Left renal pelvis (tissue), 4 donors: ENCODE measurements around the gene CEP85L. TPM values are rescaled to one million over a fixed set of nuclear protein-coding genes. Genes with fewer than 3 reads are reported as not detected.
A peak's percentile ranks its signal among the peaks of the same experiment; 100 is the strongest.

Experiments
- DNase-seq, 4 donors: peaks; one replicate each; pipeline ENCODE4 v3.0.0-alpha.2; 2013; ENCODE audit warnings: low read depth in 4 of 4, low spot score in 3 of 4
- polyA plus RNA-seq, 4 donors: library from polyadenylated mRNA; unstranded; fragments of 120-200 nt; gene quantifications; one replicate each; pipeline ENCODE4 v1.2.1, GENCODE V29; 2013; ENCODE audit not compliant: insufficient read length in 4 of 4

CEP85L gene
- polyA plus RNA-seq, result 10 to 100 TPM in 1 of 4 donors, 1 to 10 TPM in 3; 6.7 to 12.5 (median 8.9) TPM

GRCh38 chr6:118651282-118652050 is at the start of gene CEP85L:
CEP85L (minus strand) TSS chr6:118651591; CDS start chr6:118651269, 322 bp downstream.
- DNase-seq, result peak; percentile 74 to 89 (median 82)

DNA sequence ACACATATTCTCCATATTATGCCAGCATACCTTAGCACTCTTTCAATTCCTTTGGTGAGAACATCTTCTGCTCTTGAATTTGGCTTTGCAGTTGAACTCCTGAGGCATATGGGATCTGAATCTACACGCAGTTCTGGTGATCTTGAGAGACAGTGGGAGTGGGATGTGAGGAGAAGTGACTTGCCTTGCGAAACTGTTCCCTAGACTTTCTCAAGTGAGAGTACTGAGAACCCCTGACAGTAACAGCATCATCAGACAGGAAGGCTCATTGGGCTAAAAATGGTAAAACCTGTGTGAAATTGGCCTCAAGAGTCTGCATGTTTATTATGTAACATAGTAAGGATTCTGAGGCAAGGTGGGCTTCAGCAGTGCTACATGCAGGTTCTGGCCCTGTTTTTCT is 49.1 kb upstream of the CEP85L start:
- no peak for DNase-seq

DNA sequence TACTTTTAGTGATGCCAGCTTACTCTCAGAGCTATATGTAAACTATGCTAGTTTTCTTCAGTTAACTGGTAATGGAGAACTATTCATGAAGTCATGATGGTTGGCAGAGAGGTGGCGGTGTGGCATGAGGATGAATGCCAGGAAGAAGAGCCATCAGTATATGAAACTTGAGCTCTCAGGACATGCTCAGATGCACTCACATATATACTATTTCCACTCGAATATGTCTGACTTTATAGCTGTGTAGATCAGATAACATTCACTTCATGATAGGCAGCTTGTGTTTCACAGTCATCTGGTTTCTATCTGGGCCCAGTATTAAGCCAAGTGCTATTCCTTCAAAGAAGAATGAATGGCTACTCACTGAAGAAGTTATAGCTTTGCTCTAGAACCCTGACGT is 46.2 kb upstream of the CEP85L start:
- DNase-seq, result no peak

GRCh38 chr6:118696271-118696670 is 44.9 kb upstream of the CEP85L start:
- DNase-seq, result no peak

- no peak for DNase-seq
Measured at GRCh38 chr6:118693562-118693961, 42.2 kb upstream of the CEP85L start.

DNA sequence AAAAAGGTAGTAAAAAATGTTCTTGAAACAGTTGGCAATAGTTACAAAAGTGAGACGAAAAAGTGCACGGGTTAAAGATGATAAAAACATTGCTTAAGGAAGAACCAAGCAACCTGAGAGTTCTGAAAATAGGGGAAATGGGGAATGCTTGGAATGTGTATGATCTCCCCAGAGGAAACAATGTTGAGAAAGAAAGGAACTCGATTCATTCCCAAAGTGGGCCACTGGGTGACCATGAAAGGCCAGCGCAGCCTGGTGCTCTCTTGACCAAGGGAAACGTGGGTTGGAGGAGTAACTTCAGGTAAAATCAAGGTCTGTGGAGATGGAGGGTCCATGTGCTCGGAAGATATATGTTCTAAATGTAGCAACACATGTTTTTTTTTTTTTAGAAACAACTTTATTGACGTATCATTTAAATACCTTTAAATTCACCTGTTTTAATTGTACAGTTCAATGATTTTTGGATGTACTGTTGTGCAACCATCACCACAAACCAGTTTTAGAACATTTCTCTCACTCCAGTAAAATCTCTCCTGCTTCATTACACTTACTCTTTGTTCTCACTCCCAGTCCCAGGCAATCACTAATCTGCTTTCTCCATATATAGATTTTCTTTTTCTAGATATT is 34.5 kb upstream of the CEP85L start:
- no peak for DNase-seq

DNA sequence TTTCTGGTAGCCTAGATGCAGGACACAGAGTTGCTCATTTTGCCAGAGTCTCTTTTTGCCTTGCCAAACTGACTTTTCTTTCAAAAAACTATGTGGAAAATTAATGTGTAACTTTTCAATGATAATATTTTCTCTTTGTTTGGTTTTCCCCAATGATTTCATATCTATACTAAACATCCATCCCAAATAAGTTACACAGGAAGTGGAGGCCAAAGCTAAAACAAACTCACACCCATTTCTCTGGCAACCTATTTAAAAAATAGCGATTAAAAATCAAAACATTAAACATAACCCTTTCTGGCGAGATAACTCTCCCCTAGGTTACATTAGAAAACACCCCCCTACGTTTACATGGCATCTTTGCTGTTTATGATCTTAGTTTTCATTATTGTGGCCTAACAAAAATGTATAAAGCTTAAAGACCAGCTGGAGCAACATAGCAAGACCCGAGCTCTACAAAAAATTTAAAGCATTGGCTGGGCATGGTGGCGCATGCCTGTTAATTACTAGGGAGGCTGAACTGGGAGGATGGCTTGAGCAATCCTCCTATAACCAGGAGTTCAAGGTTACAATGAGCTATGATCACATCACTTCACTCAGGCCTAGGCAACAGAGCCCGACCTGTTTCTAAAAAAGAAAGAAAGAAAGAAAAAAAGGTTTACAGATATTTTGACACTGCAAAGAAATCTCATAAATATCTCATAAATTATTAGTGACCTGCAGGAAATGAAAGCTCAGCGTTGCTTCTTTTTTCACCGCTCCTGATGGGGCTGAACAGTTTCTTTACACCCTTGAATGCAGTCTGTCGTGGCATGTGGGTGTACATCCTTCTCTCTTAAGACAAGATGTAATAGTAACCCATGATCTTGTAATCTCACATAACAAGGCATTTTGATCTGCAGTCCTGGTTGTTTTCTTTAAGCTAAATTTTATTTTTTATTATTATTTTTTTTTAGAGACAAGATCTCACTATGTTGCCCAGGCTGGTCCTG is 32.8 kb upstream of the CEP85L start:
- no peak for DNase-seq

GRCh38 chr6:118680452-118681095 is 29.2 kb upstream of the CEP85L start:
- no peak for DNase-seq

DNA sequence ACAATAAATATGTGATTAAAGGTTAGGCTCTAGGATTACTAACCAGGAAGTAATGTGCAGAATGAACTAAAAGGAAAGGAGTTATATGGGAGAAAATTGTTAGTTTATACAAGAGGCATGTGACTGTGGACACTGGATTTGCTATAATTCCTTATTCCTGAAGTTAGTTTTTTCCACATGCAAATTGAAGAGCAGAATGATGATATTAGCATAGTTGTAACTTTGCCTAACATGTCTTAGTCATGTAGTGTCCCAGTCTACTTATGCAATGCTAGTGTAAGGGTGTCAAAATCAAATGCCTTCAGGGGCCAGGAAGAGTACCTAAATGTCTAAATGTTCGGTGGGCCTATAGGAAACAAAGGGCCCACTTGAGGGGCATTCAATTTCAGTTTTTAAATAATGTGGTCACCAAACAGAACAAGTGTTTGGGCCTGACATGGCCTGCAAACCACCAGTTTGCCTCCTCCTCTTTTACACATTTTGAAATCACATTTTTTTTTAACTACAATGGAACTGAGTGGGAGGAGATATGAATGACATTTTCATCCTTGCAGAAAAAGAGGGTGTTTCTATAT is 28.0 kb upstream of the CEP85L start:
- DNase-seq, result no peak

DNA sequence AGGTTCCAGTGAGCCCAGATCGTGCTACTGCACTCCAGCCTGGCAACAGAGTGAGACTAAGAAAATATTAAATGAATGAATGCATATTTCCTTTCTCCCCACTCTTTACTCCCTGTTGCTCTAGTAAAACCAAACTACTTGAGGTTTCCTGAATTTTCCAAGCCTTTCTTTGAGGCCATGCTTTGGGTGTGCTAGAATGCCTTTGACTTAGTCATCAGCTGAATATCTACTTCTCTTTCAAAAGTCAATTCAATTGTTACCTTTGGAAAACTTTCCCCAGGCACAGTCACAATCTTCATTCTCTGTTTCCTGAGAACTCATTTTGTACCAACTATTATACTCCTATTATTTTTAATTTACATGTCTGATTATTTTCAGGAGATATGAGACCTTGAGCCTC is 27.5 kb upstream of the CEP85L start:
- DNase-seq, result no peak

DNA sequence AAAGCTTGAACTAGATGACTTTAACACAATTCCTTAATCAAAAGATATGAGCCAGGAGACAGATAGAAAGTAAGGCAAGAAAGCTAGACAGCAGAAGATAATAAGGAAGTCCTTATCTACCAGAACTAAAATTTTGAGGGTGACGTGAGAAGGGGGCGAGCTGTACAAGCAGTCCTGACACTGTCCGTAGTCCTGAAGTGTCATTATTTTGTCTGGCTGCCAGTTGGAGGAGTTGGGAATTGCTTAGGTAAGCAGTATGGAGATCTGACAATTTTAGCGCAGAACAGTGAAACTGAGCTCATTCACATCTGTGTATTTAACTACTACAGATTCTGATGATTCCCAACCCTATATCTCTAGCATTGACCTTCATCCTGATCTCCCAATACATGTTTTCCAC is 25.8 kb upstream of the CEP85L start:
- DNase-seq, result no peak

DNA sequence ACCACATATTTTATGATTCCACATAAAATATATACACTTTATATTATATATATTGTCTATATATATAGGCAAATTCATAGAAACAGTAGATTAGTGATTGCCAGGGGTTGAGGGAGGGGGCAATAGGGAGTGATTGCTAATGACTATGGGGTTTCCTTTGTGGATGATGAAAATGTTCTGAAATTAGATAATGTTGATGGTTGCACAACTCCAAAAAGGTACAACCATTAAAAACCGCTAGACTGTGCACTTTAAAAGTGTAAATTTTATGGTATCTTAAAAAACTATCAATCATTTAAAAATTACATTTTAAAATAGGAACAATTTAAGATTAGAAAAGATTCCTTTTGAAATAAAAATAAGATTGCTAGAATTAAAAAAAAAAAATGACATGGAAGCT is 23.8 kb upstream of the CEP85L start:
- no peak for DNase-seq

- DNase-seq, result no peak
Measured at GRCh38 chr6:118674772-118675171, 23.4 kb upstream of the CEP85L start.

GRCh38 chr6:118672678-118673077 is 21.3 kb upstream of the CEP85L start:
- DNase-seq, result no peak

- no peak for DNase-seq
Measured at GRCh38 chr6:118669561-118669960, 18.2 kb upstream of the CEP85L start.

- peak in 1 of 4 donors; percentile 21 for DNase-seq
Measured at GRCh38 chr6:118668761-118669385, 17.5 kb upstream of the CEP85L start.

DNA sequence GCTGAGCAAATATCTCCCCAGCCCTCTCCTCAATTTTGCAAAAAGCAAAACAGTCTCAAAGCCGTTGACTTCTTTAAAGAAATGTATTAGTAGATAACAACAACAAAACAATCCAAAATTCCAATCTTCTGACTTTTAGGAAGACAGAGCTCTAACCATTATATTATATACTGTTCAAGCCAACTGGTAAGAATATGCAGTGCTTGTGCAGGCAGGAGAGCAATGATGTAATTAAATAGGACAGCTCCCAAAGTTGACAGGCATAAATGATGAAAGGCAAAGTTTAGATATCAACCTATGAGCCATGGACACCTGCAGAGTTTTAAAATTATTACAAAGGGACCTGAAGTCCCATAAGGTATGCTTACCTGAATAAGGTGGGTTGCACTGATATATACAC is 16.6 kb upstream of the CEP85L start:
- no peak for DNase-seq

- DNase-seq, result no peak
Measured at GRCh38 chr6:118665011-118665410, 13.6 kb upstream of the CEP85L start.
